HCT116 (cell line): ENCODE data around the gene ADCY2.

Experiments used
- ATF3 ChIP-seq: IDR thresholded peaks from 2 replicates; pipeline ENCODE4 v1.6.1; 2012
- CEBPB ChIP-seq: IDR thresholded peaks from 2 replicates; pipeline ENCODE4 v1.6.1; 2012; ENCODE audit warnings: low read depth
- CTCF ChIP-seq, 3 experiments: fragments of 200-600 bp in 1 of 3; sonication (generic) in 1 of 3; IDR thresholded peaks in 2 of 3; conservative IDR thresholded peaks in 1 of 3; 2 replicates each; pipeline ENCODE4 v1.5.1; 2012 to 2017; ENCODE audit warnings: low read depth in 2 of 3, low read length in 2 of 3, antibody characterized with exemption in 1 of 3, borderline replicate concordance in 1 of 3, control low read depth in 1 of 3, mild to moderate bottlenecking in 1 of 3, mixed read lengths in 1 of 3, mixed run types in 1 of 3, moderate library complexity in 1 of 3; ENCODE audit not compliant: insufficient read depth in 1 of 3
- EZH2 ChIP-seq: fragments of 200-600 bp; sonication (generic); IDR thresholded peaks from 2 replicates; pipeline ENCODE4 v1.6.1; 2017; ENCODE audit warnings: antibody characterized with exemption, mixed run types
- EZH2phosphoT487 ChIP-seq: fragments of 200-600 bp; IDR thresholded peaks from 2 replicates; pipeline ENCODE4 v1.6.1; 2018; ENCODE audit warnings: antibody characterized with exemption, borderline replicate concordance
- MAX ChIP-seq: IDR thresholded peaks from 2 replicates; pipeline ENCODE4 v1.6.1; 2012
- POLR2A ChIP-seq: IDR thresholded peaks from 2 replicates; pipeline ENCODE4 v1.7.0; 2011; ENCODE audit warnings: borderline replicate concordance; ENCODE audit not compliant: insufficient read depth, insufficient read length; ENCODE audit errors: extremely low read depth
- RAD21 ChIP-seq: IDR thresholded peaks from 2 replicates; pipeline ENCODE4 v1.6.1; 2012; ENCODE audit warnings: low read depth, mild to moderate bottlenecking
- ZNF274 ChIP-seq: fragments of 200-500 bp; sonication (Bioruptor generic); IDR thresholded peaks from 2 replicates; pipeline ENCODE4 v1.6.1; 2014; ENCODE audit warnings: mild to moderate bottlenecking, low read depth, low read length, inconsistent platforms

- no peak for TF ChIP-seq EZH2
- TF ChIP-seq CTCF (IDR thresholded peaks at IDR 0.05 in 2 of 3, conservative IDR thresholded peaks at IDR 0.05 in 1 of 3; ENCODE audit: borderline replicate concordance in 1 of 3, insufficient read depth in 1 of 3, low read depth in 2 of 3, low read length in 2 of 3) = no peak
- no peak for TF ChIP-seq RAD21
- no peak for TF ChIP-seq MAX
- TF ChIP-seq POLR2A = no peak
- no peak for TF ChIP-seq ZNF274
- no peak for TF ChIP-seq ATF3
- no peak for TF ChIP-seq EZH2phosphoT487
- no peak for TF ChIP-seq CEBPB
These were observed 246.1 kb downstream of the ADCY2 start for GRCh38 chr5:7642029-7642428.
